Stimulated activated CD8-positive, alpha-beta memory T cell treated with anti-CD3 and anti-CD28 coated beads, Interleukin-15, amount 100 ng/mL, for 1 hour (primary cell): ENCODE data around the gene TMEM132E.

Source experiments
- DNase-seq: peaks from one replicate; pipeline ENCODE4 v3.0.0-alpha.2; 2020; ENCODE audit warnings: low read depth

The TMEM132E gene

DNA sequence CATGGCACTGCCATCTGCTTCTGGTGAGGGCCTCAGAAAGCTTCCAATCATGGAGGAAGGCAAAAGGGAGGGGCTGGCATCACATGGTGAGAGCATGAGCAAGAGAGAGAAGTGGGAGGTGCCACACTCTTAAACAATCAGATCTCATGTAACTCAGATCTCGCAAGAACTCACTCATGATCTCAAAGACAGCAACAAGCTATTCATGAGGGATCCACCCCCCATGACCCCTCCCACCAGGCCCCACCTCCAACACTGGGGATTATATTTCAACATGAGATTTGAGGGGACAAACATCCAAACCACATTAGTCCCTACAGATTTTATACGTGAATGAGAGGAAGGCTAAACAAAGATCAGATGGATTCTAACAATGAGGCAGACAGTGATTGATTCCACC, 8.9 kb upstream of the TMEM132E start:
- DNase-seq = no peak

DNA sequence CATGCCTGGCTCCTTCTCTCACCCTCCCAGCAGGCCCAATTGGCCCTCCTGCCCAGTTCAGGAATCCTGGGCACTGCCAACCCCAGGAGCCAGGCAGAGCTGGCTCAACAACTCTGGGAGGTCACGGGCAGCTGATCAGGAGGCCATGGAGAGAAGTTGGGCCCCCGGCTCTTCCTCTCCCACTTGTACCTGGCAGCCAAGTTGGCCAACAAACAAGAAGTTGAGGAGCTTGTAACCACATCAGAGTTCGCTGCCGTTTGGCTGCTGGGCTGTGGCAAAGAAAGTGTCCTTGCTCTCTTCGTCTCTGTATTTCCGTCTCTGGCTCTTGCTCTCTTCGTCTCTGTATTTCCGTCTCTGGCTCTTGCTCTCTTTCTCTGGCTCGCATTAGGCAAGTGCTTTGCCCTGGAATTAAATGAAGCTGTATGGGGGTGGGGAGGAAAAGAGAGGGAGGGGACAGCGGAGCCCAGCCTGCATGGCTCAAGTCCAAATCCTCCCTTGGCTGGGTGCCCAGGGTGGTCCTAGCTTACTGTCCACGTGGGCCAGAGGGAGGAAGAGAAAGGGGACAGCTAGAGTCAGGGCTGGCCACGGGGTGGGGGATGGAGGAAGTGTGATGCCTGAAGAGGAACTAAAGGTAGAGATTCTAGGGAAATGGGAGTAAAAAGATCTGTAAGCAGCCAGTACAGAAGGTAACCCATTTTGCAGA, 7.8 kb upstream of the TMEM132E start:
- DNase-seq = no peak

DNA sequence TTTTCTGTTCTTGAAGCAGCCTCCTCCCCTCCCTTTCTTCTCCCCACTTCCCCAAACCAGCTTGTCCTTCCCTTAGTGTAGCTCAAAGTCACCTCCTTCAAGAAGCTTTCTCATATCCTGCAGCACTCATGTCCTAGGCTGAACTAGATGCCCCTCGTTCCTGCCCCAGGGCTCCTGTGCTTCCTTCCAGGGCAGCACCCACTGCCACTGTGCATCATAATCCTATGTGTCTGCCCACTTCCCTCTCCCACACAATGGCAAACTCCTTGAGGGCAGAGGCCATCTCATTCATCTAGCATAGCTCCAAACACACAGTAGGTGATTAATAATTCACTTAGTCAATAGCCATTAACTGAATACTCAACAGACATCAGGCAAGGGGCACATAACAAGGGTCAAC, 6.9 kb upstream of the TMEM132E start:
- no peak for DNase-seq

DNA sequence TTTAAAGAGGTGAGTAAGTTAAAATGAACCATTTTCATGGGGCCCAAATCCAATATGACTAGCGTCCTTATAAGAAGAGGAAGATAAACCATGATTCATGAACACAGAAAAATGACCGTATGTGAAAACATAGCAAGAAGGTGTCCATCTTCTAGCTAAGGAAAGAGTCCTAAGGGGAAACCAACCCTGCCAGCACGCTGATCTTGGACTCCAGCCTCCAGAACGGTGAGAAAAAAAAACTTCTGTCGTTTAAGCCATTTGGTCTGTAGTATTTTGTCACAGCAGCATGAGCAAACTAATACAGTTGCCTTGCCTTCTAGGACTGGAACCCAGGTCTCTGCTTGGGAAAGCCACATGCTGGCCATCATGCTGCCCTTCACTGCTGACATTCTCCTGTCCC, 4.2 kb upstream of the TMEM132E start:
- DNase-seq = no peak

DNA sequence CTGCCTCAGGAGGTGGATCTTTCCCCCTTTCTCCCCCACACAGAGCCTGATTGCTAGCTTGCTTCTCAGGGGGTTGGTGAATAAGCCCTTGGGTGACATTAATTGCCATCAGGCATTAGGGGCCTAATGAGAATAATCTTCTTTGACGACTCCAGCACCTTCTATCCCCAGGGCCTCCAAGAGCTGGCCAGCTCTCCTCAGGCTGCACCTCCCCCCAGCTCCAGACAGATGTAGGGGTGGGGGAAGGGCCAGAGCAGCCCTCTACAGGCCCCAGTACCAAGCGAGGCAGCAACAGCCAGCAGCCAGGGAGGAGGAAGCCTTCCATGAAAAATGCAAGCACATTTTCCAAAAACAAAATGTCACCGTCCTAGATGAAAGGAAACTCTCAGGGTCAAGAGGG, 1.4 kb upstream of the TMEM132E start:
- no peak for DNase-seq

DNA sequence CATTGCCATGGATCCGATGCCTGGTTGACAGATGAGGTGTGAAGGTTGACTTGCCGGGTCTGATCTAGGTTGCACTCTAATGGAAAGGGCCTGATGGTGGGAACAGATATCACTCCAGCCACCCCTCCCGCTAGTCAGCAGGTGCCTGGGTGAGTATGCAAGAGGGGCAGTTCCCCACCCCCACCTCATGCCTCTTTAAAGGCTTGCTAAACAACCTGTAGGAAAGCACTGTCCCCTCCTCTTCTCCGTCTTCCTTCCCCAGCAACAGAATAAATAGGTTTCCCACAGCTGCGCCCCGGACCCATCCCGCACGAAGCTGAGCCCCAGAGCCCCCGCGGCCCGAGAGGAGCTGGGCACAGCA, 746 bp upstream of the TMEM132E start:
- no peak for DNase-seq

DNA sequence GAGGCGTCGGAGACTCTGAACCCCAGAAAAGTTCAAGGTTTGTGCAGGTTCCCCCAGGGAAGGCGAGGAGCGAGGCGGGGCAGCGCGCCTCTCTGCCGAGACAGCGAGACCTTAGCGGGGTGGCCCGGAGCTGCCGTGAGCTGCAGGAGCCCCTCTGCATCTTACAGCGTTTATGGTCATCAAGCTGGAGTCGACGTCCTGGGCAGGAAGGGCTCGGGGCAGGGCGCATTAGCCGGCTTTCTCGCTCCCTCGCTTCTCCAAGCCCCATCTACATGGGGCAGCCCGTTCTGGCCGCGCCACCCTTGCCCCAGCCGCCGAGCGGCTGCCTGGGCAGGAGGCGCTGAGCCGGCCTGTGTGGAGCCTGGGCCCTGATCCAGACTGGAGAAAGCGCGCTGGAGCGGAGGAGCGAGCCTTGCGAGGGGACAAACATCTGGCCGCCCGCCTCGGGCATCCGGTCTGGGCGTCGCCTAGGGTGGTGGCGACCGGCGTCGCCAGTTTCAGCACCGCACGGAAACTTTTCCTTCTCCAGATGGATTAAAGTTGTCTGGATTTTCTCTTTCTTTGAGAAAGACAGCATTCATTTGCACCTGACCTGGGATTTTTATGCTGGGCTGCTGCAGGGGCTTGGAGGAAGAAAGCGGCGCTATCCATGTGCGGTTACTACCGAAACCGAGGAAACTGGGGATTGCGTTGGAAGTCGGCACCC, 750 bp downstream of the TMEM132E start:
- no peak for DNase-seq

DNA sequence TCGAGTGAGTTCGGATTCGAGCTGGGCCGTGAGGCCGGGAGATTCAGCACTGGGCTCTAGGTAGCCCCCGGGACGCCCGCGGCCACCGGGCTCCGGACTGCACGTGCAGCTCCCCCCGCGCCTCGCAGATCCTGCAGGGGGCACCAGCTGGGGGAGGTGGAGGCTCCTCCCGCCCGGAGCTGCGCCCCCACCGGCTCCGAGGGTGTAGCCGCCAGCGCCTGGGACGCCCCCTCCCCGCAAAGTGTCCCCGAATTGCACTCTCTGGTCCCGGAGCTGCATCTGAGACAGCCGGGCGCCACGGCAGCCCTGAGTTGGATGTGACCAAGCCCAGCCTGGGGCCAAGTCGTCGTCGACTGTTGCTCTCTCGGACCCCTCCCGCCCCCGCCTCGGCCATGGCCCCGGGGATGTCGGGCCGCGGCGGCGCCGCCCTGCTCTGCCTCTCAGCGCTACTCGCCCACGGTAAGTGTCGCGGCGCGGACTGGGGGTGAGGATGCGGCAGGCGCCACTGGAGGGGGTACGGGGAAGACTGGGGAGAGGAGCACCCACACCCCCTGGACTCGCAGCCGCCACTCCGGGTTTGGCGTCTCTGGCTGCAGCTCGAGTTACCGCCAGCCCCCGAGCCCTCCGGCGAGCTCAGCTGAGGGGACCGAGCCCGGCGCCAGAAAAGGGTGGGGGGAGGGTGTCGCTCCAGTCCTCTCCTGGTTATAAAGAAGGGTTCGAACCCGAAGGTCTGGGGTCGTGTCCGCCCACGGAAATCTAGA, 1.5 kb downstream of the TMEM132E start:
- DNase-seq = no peak

DNA sequence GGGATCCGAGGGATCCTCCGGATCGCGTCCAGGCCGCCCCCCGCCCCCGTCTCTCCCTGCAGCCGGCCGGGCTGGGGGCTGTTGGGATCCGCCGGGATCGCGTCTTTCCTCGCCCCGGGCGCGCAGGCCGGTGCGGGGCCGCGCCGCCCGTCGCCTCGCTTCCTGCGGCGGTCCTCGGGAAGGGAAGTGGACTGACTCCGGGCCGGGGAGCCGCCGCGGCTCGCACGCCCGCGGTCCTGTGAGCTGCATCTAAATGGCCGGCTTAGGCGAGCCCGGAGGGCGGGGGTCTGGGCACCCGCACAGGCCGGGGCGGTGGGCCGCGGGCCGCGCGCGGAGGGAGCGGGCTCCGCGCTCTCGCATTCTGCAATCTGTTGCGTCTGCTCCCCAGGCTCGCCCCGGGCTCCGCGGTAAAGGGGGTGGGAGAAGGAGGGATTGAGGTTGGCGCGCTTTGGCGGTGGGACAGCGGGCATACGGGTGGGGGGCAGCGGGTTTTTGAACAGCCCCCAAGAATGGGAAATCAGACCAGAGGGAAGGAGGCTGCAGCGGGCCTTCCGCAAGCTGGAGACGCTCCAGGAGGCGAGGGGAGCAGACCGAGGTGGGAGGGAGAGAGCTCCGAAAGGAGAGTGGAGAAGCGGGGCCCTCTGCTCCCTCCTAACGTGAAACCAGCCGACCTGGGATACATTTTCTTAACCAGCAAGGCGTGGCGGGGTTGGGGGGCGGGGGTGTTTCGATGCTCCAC, 2.2 kb downstream of the TMEM132E start:
- DNase-seq = no peak

DNA sequence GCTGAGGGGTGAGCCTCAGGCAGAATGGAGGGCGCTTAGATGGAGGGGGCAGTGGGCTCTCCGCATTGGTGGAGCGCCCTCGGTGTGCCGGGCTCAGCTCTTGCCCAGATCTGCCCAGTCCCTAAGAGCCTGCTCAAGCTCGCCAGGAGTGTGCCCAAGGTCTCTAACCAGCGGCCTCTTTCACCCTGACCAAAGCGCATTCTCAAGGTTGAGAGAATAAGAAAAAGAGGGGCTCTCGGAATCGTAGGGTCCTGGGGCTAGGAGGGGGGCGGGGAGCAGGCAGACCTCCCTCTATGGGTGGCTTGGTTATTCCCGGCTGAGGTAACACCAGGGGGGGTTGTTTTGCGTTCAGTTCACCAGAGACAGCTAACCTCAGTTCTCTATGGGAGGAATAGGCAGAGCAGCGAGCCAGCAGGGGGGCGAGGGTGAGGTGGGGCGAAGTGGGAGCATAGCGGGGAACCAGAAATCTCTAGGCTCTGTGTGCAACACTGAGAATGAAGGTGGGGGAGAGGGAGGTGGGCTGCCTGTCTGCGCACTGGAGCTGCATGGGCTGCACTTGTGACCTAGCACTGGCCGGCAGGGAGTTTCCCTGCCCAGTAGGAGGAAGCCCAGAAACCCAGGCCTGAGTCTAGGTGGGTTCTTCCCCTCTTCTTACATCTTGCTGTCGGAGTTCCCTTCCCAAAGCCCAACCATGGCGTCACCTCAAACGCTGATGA, 3.0 kb downstream of the TMEM132E start:
- DNase-seq = no peak

DNA sequence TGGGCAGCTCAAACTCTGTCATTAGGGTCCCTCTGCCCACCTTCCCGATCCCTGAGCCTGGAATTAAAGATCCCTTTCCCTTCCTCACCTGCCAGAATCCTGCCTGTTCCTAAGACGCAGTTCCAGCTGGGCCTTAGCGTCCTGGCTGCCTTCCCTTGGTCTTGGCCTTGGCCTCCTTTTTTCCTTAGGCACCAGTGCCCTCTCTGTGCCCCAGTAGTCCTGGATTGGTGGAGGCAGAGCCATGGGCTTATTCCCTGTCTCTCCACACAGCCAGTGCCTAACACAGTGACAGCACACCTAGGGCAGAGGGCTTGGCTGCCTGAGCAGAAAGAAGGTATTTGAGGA, 3.5 kb downstream of the TMEM132E start:
- no peak for DNase-seq

DNA sequence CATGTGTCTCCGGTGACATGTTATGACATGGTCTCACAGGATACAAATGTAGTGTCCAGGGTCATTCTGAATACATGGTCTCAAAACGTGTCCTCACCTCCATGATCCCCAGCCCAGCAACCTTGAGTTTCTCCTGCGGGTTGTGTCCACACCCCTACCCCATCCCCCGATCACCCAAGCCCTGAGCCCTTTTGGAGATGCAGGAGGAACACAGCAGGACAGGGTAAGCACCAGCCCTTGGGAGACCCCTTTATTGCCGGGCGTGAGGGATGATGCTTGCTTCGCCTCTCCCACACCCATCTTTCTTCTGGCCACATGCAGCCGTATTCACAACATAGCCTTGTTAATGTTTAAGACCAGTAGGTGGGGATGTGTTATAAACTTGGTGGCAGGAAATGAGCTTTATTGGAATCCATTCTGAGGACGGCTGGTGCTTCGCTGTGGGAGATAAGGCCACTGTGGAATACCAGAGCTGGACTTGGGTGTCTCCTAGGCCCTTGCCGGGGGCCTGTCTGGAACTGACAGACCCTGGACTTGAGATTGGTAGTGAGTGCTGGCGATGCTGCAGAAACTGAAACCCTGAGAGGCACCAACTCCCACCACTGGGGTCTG, 5.5 kb downstream of the TMEM132E start:
- no peak for DNase-seq

DNA sequence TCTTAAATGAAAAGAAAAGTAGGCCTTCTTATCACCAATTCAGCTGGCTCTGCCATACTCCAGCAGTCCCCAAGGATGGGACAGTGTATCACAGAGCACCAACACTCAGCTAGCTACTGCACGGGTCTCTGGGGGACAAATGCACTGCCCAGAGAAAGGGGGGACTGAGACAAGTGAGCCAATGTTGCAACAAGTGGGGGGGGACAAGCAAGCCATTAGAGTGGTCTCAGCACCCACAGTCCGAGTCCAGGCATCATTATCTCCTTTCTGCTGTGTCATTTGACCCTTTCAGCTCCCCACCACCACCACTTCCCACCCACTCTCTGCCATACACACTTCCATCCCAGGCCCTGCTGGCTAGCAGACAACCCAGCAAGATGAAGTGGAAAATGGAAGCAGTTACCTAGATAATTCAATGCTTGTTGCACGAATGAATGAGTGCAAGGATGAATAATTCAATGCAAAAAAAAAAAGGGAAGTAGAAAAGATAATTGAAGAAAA, 7.0 kb downstream of the TMEM132E start:
- DNase-seq = no peak

DNA sequence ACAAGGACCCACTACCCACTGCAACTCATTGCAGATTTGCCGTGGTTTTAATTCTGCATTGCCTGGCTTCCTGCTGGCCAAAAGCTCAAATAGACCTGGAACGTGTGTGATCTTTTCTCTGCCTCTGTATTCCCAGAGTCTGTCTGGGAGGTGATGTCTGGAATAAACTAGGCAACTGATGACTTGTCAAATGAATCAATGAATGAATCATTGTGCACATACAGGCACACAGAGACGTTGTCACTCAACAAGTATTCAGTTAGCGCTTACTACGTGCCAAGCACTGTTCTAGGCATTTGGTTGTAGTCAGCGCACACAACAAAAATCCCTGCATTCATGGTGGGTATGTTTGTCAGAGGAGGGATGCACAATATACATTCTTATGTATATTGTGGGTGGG, 8.9 kb downstream of the TMEM132E start:
- DNase-seq = no peak

DNA sequence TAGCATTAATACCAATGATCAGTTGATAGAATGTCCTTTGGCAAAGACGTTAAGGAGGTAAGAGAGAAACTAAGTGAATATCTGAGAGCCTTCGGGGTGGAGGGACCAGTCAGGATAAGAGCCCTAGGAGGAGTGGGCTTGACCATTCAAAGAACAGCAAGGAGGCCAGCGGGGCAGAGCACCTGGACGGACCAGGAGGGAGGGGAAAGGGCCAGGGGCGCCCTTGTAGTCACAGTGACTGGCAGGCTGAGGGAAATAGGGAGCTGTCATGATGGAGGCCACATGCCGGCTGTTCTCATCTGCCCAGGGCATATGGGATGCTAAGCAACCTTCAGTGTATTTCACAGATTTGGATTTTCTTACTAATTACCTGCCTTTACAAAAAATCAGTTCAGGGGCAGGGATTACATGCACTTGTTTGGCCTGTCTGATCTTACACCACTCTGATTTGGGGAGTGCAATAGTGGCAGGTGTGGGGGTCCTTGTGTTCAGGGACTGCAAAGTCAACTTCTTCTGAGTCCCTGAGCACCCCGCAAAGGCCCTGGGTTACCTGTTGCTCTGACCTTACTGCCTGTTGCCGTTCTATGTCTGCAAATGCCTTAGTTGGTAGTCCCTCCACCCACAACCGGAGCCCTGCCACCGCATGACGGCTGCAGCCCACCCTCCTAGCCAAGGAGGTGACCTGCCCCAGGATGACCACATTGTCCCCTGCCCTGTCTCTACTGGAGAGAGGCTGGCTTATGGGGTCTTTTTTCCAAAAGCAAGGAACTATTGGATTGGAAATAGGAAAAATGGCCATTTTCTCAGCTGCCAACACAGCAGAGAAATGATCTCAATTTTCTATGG, 10.0 kb downstream of the TMEM132E start:
- no peak for DNase-seq

DNA sequence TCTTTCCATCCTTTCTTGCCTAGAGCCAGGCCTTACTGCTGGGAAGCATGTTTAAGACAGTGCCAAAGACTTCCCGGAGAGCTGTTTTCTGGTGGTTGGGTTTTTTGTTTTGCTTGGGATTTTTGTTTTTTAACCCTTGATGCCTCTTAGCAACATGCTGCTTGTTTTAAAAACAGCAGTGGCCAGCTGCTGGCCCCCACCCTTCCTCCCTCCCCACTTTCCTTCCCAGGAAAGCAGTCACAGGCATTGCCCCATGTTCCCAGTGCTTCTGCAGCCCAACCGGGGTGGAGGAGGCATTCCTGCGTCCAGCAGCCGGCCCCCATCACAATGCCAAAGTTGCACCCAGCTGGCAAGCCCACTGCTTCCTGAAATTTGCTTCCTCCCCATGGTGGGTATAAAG, 12.6 kb downstream of the TMEM132E start:
- no peak for DNase-seq

DNA sequence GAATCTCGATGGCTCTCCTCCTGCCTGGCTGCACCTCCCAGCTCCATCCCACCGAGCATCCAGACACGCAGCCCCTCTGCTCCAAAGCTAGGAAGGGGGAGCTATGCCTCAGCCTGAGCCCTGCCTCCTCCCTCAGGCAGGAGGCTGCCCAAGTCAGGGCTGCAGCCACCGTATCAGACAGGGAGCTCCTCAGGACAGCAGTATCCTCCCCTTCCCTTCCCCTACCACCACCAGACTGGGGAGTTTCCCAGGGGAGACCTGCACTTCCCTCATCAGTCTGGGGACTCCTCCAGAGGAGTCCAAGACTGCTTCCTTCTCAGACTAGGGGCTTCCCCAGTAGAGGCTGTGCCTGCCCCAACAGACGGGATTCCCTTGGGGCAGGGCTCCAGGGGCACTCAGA, 17.5 kb downstream of the TMEM132E start:
- DNase-seq = no peak

DNA sequence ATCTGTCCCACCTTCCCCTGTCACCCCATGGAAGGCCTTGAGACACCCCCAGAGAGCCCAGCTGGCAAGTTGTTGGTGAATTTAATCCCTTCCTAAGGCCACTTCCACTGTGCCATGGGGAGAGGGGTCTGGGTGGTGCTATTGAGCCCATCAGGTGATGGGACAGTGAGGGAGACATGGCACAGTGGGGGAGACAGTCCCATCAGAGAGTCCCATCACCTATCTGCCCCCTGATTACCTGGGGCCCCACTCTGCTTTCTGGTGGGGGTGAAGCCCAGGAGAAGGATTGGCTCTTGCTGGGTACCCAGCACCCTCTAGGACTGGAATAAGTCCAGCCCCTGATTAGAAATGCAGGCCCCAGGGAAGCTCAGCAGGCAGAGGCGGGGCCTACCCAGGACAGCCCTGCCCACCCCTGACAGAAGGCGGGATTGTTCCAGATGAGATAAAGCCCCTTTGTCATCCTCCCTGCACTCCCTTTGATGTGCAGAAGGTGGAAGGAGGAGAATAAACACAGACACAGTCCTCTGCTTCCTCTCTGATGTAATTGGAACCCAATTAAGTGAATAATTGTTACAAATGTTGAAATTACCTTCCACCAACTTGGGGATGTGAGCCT, 18.9 kb downstream of the TMEM132E start:
- no peak for DNase-seq

DNA sequence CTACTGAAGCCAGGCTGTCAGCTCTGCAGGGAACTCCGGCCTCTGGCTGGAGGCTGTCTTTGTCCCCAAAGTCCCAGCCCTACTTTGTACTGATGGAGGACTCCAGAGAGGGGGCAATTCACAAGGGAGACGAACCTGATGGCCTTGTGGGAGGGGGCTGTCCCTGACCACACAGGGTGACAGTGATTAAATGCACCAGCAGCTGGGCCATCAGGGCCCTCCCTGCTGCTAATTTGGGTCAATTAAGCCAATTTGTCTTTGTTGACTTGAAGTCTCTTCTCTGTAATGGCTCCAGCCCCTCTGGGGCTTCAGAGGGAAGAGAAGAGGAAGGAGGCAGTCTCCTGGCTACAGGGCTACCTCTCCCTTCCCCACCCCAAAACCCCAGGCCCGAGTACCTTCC, 22.0 kb downstream of the TMEM132E start:
- DNase-seq = no peak

DNA sequence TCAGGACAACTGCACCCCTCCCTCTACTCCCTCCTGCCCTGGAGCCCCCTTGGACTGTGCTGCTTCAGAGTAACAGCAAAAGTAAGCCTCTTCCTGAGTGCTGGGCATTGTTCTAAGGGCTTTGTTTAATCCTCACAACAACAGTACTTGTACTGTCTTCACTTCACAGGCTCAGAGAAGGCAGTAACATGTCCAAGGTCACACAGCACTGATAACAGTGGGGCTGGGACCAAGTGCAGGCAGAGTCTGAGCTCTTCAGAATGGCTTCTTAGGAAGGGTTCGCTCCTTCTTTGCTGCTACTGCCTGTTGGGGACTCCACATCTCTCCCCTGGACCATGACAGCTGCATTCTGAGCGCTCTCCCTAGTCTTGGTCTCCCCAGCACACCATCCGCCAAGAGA, 24.6 kb downstream of the TMEM132E start:
- no peak for DNase-seq
